Measurements from ENCODE around the gene TCF4.

The TCF4 gene

GRCh38 chr18:55179835-55180234 lies 408.2 kb downstream of the TCF4 start:
- ChIA-PET CTCF (no interaction called here), POLR2A (no interaction called here)
- no peak for DNase-seq (ENCODE audit: extremely low spot score)
- TF ChIP-seq CTCF (IDR thresholded peaks at IDR 0.05; ENCODE audit: control extremely low read depth, extremely low read depth, low read depth, missing control alignments), result no peak

- no peak for DNase-seq (ENCODE audit: extremely low spot score)
- CTCF ChIA-PET, result no interaction called here
Measured at GRCh38 chr18:55179425-55179824, 408.6 kb downstream of the TCF4 start.

DNA sequence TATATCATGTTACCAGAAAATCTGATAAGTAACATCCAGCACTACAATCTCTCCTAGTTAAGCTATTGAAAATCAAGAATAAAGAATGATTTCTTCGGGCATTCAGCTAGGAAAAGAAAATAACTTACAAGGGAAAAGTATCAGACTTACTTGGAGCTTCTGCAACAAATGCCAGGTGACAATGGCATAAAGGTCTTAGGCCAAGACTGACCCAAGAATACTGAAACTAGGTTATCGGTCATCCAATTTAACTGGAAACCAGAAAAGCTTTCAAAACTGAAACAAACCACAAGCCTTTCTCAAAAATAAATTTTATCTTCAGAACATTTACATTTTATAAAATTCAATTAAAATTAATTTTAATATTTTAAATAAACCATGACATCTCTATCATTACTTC lies 414.7 kb downstream of the TCF4 start:
- no peak for DNase-seq (ENCODE audit: extremely low spot score)
- ChIA-PET POLR2A (no interaction called here), CTCF (interaction anchor here (0.9 kb wide), 1 partner anchor 32 kb away, joined by 3 read pairs; no protein-coding TSS in a partner anchor)
- no peak for TF ChIP-seq CTCF (IDR thresholded peaks at IDR 0.05; ENCODE audit: control extremely low read depth, extremely low read depth, low read depth, missing control alignments)

More at GRCh38 chr18:55179425-55179824, 408.6 kb downstream of the TCF4 start:
- TF ChIP-seq CTCF (IDR thresholded peaks at IDR 0.05; ENCODE audit: control extremely low read depth, extremely low read depth, low read depth, missing control alignments), result no peak
- POLR2A ChIA-PET, result no interaction called here
